Heart left ventricle (tissue), 16 donors: ENCODE measurements around the gene DLGAP4. TPM values are rescaled to one million over a fixed set of nuclear protein-coding genes. Genes with fewer than 3 reads are reported as not detected.
A peak's percentile ranks its signal among the peaks of the same experiment; 100 is the strongest.

Source experiments
- ATAC-seq, 4 donors: fragments of 200-7000 bp; cut with Tn5 transposase; one replicate each; pipeline ENCODE4 v1.9.1; 2020 to 2022; ENCODE audit warnings: moderate library complexity in 4 of 4, mild to moderate bottlenecking in 3 of 4, moderate number of reproducible peaks in 1 of 4
- DNase-seq, 5 donors: peaks; one replicate each; pipeline ENCODE4 v3.0.0-alpha.2; 2020
- H3K27ac ChIP-seq, 12 donors: fragments of 200-600 bp; sonication (generic) in 4 of 12; one replicate each; pipeline versions ENCODE4 v1.5.0 to v1.8.0; 2016 to 2022; ENCODE audit warnings: mild to moderate bottlenecking in 2 of 12
- H3K27me3 ChIP-seq, 9 donors: fragments of 200-600 bp; sonication (generic) in 2 of 9; one replicate each; pipeline versions ENCODE4 v1.5.1 to v1.8.0; 2016 to 2022; ENCODE audit warnings: mild to moderate bottlenecking in 3 of 9
- H3K36me3 ChIP-seq, 9 donors: fragments of 200-600 bp; sonication (generic) in 2 of 9; one replicate each; pipeline versions ENCODE4 v1.5.0 to v1.8.0; 2018 to 2022; ENCODE audit warnings: mild to moderate bottlenecking in 2 of 9
- H3K4me1 ChIP-seq, 12 donors: fragments of 200-600 bp; sonication (generic) in 4 of 12; one replicate each; pipeline versions ENCODE4 v1.5.0 to v1.8.0; 2016 to 2022; ENCODE audit warnings: mild to moderate bottlenecking in 3 of 12
- H3K4me3 ChIP-seq, 12 donors: fragments of 200-600 bp; sonication (generic) in 4 of 12; one replicate each; pipeline versions ENCODE4 v1.5.0 to v1.8.0; 2017 to 2022; ENCODE audit warnings: mild to moderate bottlenecking in 9 of 12, moderate library complexity in 4 of 12
- H3K9me3 ChIP-seq, 12 donors: fragments of 200-600 bp; sonication (generic) in 4 of 12; one replicate each; pipeline versions ENCODE4 v1.5.0 to v1.8.0; 2016 to 2022; ENCODE audit warnings: mild to moderate bottlenecking in 1 of 12
- CTCF ChIP-seq, 12 donors: fragments of 200-600 bp; sonication (generic) in 4 of 12; IDR thresholded peaks; one replicate each; pipeline versions ENCODE4 v1.5.0 to v1.8.0; 2018 to 2022; ENCODE audit warnings: antibody characterized with exemption in 12 of 12, mild to moderate bottlenecking in 5 of 12
- POLR2A ChIP-seq, 2 donors: fragments of 450-650 bp; IDR thresholded peaks; one replicate each; pipeline ENCODE4 v1.6.1; 2017; ENCODE audit warnings: antibody characterized with exemption in 2 of 2, mild to moderate bottlenecking in 2 of 2, moderate library complexity in 2 of 2
- WGBS, 4 donors: extraction: QIAGEN DNeasy Blood & Tissue Kit in 2 of 4; methylation state at CpG; one replicate each; pipeline versions ENCODE4 v1.1.5 to v1.1.7; 2013 to 2018; 5-methylcytosine and 5-hydroxymethylcytosine counted together
- intact Hi-C, 10 donors: fragments of 100-400 bp; cut with DNase I; formaldehyde crosslinking; loops; one replicate each; pipeline versions ENCODE4 v1.11.1 to v1.14.2; 2022
- polyA plus RNA-seq, 2 donors: library from polyadenylated mRNA; stranded (reverse); fragments of 200-250 nt; gene quantifications; one replicate each; pipeline ENCODE4 v1.2.3, GENCODE V29; 2013
- total RNA-seq, 9 donors: library from RNA; depleted of rRNA in 2 of 9; stranded (reverse); fragments of >200 nt in 2 of 9; fragmentation: NEBNext Ultra II Directional in 3 of 9; extraction: Animal tissue kit (Norgen Biotek cat#: 25700) in 3 of 9; gene quantifications; one replicate each; pipeline versions ENCODE4 v1.1.0 to v1.2.4, GENCODE V29; 2016 to 2023
- donor health status: ischemic (EF 13 %, LVEDD 7.1; RV severe dilation, severe dysfunction).
- donor health status: healthy with polysubstance abuse.
- donor health status: DM: no; HTN: yes; CAD: no.
- donor health status: DM: no; HTN: no; CAD: no.
- donor health status: ischemic (EF 25% LVEDD 6.9; RV normal size, moderate dysfunction).
- donor health status: ischemic (EF 25% LVEDD 5.7; RV mildly dilated, moderate dysfunction).
- donor health status: healthy.
- donor health status: DM: yes; HTN: yes; CAD: no.
- donor health status: ischemic (EF 35%, LVEDD 5.7; RV mildly dilated, moderate dysfunction).
- donor health status: nonischemic (EF 11% LVEDD 7.7; RV severe dilation, severe dysfunction).
- donor health status: DM: yes; HTN: yes; CAD: no.
- donor health status: PGD.
- donor health status: ischemic (EF 29% LVEDD 5.4; RV normal size, mild dysfunction).
- donor health status: nonischemic (EF 23%, LVEDD 6.1; RV moderate dilation, normal function).

Gene DLGAP4
- total and polyA plus RNA-seq, 11 donors, result 25.6 to 76.7 (median 55.1) TPM

GRCh38 chr20:36548006-36548315 is 241.8 kb downstream of the DLGAP4 start:
- Histone ChIP-seq H3K36me3 (peaks cover 0 to 56% (median 48%) of the 10 kb centered on the region in 9 donors), H3K27ac (peak overlapping the region in 1 of 12 donors; percentile 75), H3K27me3 (no peaks in the 10 kb centered on the region), H3K4me3 (no peak overlapping the region), H3K4me1 (peaks cover 5 to 74% (median 28%) of the 10 kb centered on the region in 12 donors), H3K9me3 (no peaks in the 10 kb centered on the region)
- WGBS, 4 donors, result 56 to 70% (median 63%) methylated on average over 3 to 12 of the region's 12 CpGs
- DNase-seq (no peak), ATAC-seq (no peak)
- intact Hi-C loops, result loop anchor here in 1 of 10 donors (10.0 kb wide), 1 partner anchor 317 kb away; a partner anchor contains a TSS
- TF ChIP-seq CTCF (IDR thresholded peaks at IDR 0.05) (peak in 3 of 12 donors; percentile 15 to 25 (median 18)), POLR2A (IDR thresholded peaks at IDR 0.05) (no peak)

- H3K9me3 ChIP-seq, result no peaks in the 10 kb centered on the region
- ATAC-seq (no peak), DNase-seq (no peak)
- 64 to 80% (median 76%) methylated on average over 18 to 23 of the region's 23 CpGs for WGBS, 4 donors
- H3K27ac ChIP-seq, result peak overlapping the region in 8 of 12 donors; percentile 9 to 75 (median 52)
- no peaks in the 10 kb centered on the region for H3K27me3 ChIP-seq
- TF ChIP-seq POLR2A (IDR thresholded peaks at IDR 0.05) (no peak), CTCF (IDR thresholded peaks at IDR 0.05) (no peak)
- intact Hi-C loops, result loop anchor here in 1 of 10 donors (10.0 kb wide), 1 partner anchor 316 kb away; a partner anchor contains a TSS
- H3K36me3 ChIP-seq, result peaks cover 0 to 56% (median 48%) of the 10 kb centered on the region in 9 donors
- H3K4me1 ChIP-seq, result peaks cover 2 to 64% (median 18%) of the 10 kb centered on the region in 12 donors
- H3K4me3 ChIP-seq, result no peak overlapping the region
Observed at GRCh38 chr20:36548704-36549627, 242.8 kb downstream of the DLGAP4 start.

GRCh38 chr20:36549628-36549941 is 243.4 kb downstream of the DLGAP4 start:
- peak overlapping the region in 10 of 12 donors; percentile 9 to 75 (median 48) for H3K27ac ChIP-seq
- no peak for DNase-seq
- no peaks in the 10 kb centered on the region for H3K9me3 ChIP-seq
- intact Hi-C loops, result loop anchor here in 1 of 10 donors (10.0 kb wide), 1 partner anchor 315 kb away; a partner anchor contains a TSS
- H3K4me3 ChIP-seq, result no peak overlapping the region
- no peaks in the 10 kb centered on the region for H3K27me3 ChIP-seq
- H3K36me3 ChIP-seq, result peaks cover 0 to 53% (median 48%) of the 10 kb centered on the region in 9 donors
- H3K4me1 ChIP-seq, result peaks cover 0 to 58% (median 12%) of the 10 kb centered on the region in 12 donors
- TF ChIP-seq CTCF (IDR thresholded peaks at IDR 0.05) (no peak), POLR2A (IDR thresholded peaks at IDR 0.05) (no peak)
- 75 to 86% (median 79%) methylated on average over 6 to 9 of the region's 9 CpGs for WGBS, 4 donors
- peak in 3 of 4 donors; percentile 14 to 23 (median 16) for ATAC-seq
